IPS DF 6.9 (cell line): ENCODE data around the gene DCTN5.
"Not testable (repeated sequence)": the region's sequence is repeated elsewhere in the genome, so short reads cannot be mapped to it uniquely, and the experiment has no call there.

ENCODE experiments used
- DNase-seq: peaks from one replicate; pipeline ENCODE4 v3.0.0-alpha.2; 2013; ENCODE audit warnings: low read depth, low spot score
- H3K27ac ChIP-seq: one replicate; pipeline ENCODE4 v1.5.1; 2013; ENCODE audit warnings: low read length, control low read depth
- H3K27me3 ChIP-seq: 2 replicates; pipeline ENCODE4 v1.6.1; 2013; ENCODE audit warnings: mild to moderate bottlenecking, low read length; ENCODE audit not compliant: control insufficient read depth, insufficient read depth
- H3K36me3 ChIP-seq: 2 replicates; pipeline ENCODE4 v1.6.1; 2013; ENCODE audit warnings: low read length; ENCODE audit not compliant: control insufficient read depth, insufficient read depth
- H3K4me1 ChIP-seq: 2 replicates; pipeline ENCODE4 v1.6.1; 2013; ENCODE audit warnings: low read length; ENCODE audit not compliant: control insufficient read depth, insufficient read depth
- H3K4me3 ChIP-seq: 2 replicates; pipeline ENCODE4 v1.5.1; 2013; ENCODE audit warnings: mild to moderate bottlenecking, low read length
- H3K9me3 ChIP-seq: 2 replicates; pipeline ENCODE4 v1.6.1; 2013; ENCODE audit warnings: low read length, inconsistent platforms; ENCODE audit not compliant: control insufficient read depth, insufficient read depth
- WGBS: extraction: QIAGEN DNeasy Blood & Tissue Kit; methylation state at CpG from one replicate; pipeline ENCODE4 v1.1.7; 2013; ENCODE audit warnings: mixed read lengths, missing lambda C conversion rate; ENCODE audit not compliant: insufficient read length, insufficient coverage; 5-methylcytosine and 5-hydroxymethylcytosine counted together

DCTN5 gene

DNA sequence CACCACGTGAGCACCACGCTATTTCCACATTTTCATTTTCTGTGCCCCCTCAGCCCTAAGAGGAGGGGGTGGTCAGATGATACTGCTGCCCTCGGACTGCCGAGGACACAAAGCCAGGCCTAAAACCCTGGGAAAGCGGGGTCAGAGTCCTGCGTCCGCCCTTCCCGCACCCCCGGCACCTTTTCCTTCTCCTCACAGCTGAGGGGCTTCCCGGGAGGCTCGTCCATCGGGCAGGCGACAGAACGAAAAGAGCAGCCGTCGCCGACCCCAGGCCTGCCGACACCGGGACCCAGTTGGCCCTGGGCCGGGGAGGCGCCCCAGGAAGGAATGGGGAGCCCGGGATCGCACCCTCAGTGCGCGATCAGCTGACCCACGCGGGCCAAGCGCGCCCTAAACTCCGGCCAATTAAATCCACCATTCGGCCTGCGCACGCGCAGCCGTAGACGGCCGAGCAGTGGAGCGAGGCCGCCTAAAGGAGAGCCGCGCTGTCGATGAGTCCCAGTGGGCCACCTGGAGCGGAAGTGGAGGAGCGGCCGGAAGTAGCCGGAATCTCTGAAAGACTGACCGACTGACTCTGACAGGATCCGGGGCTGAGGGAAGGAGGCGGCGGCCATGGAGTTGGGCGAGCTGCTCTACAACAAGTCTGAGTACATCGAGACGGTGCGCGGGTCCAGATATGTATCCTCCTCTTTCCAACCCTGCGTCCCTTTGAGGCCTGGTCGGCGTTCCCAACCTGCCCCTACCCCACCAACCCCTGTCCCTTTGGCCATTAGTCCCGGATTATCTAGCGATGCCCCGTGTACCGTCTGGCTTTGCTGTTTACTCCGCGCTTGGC lies at the start of gene DCTN5, which contains the start of gene PALB2:
DCTN5 (plus strand) TSS at position 536 of the 835 bp plus-strand sequence; CDS start at position 613, 77 bp downstream.
PALB2 (minus strand) TSS at position 380 of the 835 bp plus-strand sequence; CDS start at position 227, 153 bp downstream.
- Histone ChIP-seq H3K4me1 (0 out of 2 replicates have a peak, but pooled peaks cover 2% of the 10 kb centered on the region), H3K36me3 (peaks cover 3% of the 10 kb centered on the region; the same call in 1 of the 2 replicates), H3K27ac (no peak within 1 kb of the TSS), H3K4me3 (peak within 1 kb of the TSS; percentile 86), H3K9me3 (no peaks in the 10 kb centered on the region), H3K27me3 (no peaks in the 10 kb centered on the region)
- peak; percentile 89 for DNase-seq
- no CpG with 5 or more reads among the region's 64 CpGs for WGBS

GRCh38 chr16:23594186-23594585 lies 47.1 kb upstream of the DCTN5 start:
- Histone ChIP-seq H3K4me1 (no peaks in the 10 kb centered on the region), H3K4me3 (no peak overlapping the region), H3K27me3 (no peaks in the 10 kb centered on the region), H3K36me3 (peaks cover 6% of the 10 kb centered on the region), H3K27ac (no peak overlapping the region), H3K9me3 (no peaks in the 10 kb centered on the region)
- no peak for DNase-seq
- WGBS: no CpG with 5 or more reads among the region's 12 CpGs

GRCh38 chr16:23595246-23595950 lies 45.9 kb upstream of the DCTN5 start:
- no CpG with 5 or more reads among the region's 34 CpGs for WGBS
- DNase-seq: no peak
- Histone ChIP-seq H3K27me3 (no peaks in the 10 kb centered on the region), H3K27ac (no peak overlapping the region), H3K4me1 (no peaks in the 10 kb centered on the region), H3K4me3 (peak overlapping the region; percentile 74), H3K9me3 (no peaks in the 10 kb centered on the region), H3K36me3 (peaks cover under 1% of the 10 kb centered on the region; the same call in 1 of the 2 replicates)

DNA sequence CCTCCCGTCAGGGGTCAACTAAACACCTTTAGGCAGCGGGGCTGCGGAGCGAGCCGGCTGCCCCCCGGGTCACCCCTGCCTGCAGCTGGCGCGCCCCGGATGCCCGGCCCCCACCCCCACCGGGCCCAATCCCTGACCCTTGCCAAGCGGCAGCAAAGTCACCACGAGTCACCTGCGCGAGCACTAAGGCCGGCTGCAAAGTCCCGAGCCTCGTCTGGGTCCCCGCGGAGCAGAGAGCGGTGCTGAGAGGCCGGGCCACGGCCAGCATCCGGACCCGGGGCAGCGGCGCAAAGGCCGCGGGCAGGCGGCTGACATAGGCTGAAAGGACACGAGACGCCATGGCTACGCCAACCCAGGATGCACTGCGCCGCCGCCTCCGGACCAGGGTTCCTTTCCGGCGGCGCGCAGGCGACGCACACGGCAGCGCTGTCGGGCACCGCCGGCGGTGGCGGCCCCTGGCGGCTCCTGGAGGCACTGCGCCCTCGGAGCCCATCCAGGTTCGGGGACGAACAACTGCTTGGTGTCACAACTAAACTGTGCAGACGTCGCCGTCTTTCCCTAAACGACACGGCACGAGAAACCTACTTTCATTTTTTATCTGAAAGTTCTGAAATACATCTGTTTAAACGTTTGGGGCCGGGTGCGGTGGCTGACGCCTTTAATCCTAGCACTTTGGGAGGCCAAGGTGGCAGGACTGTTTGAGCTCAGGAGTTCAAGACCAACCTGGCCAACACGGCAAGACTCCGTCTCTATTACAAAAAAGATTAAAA lies 45.1 kb upstream of the DCTN5 start, which contains the start of gene NDUFAB1:
NDUFAB1 (minus strand) TSS at position 366 of the 770 bp plus-strand sequence; CDS start at position 340, 26 bp downstream.
- peak within 1 kb of the TSS; percentile 74 for H3K4me3 ChIP-seq
- WGBS: no CpG with 5 or more reads among the region's 67 CpGs
- H3K36me3 ChIP-seq: no peaks in the 10 kb centered on the region

GRCh38 chr16:23597003-23597756 lies 44.1 kb upstream of the DCTN5 start:
- Histone ChIP-seq H3K4me1 (no peaks in the 10 kb centered on the region), H3K9me3 (no peaks in the 10 kb centered on the region), H3K36me3 (no peaks in the 10 kb centered on the region), H3K4me3 (no peak overlapping the region), H3K27ac (no peak overlapping the region), H3K27me3 (no peaks in the 10 kb centered on the region)
- no CpG with 5 or more reads among the region's 11 CpGs for WGBS
- peak; percentile 9 for DNase-seq

More for the DNA sequence above, 45.1 kb upstream of the DCTN5 start, which contains the start of gene NDUFAB1:
- peak; percentile 76 for DNase-seq
- no peak within 1 kb of the TSS for H3K27ac ChIP-seq
- H3K9me3 ChIP-seq: no peaks in the 10 kb centered on the region
- H3K27me3 ChIP-seq: no peaks in the 10 kb centered on the region
- H3K4me1 ChIP-seq: no peaks in the 10 kb centered on the region

GRCh38 chr16:23607726-23608125 lies 33.5 kb upstream of the DCTN5 start:
- Histone ChIP-seq H3K27me3 (no peaks in the 10 kb centered on the region), H3K9me3 (no peaks in the 10 kb centered on the region), H3K4me3 (no peak overlapping the region), H3K4me1 (no peaks in the 10 kb centered on the region), H3K36me3 (peaks cover 5% of the 10 kb centered on the region; the same call in 1 of the 2 replicates), H3K27ac (no peak overlapping the region)
- no CpG with 5 or more reads among the region's 6 CpGs for WGBS
- DNase-seq: no peak

- Histone ChIP-seq H3K4me1 (no peaks in the 10 kb centered on the region), H3K4me3 (no peak overlapping the region), H3K36me3 (peaks cover 5% of the 10 kb centered on the region; the same call in 1 of the 2 replicates), H3K9me3 (no peaks in the 10 kb centered on the region), H3K27ac (no peak overlapping the region), H3K27me3 (no peaks in the 10 kb centered on the region)
- DNase-seq: no peak
- no CpG with 5 or more reads among the region's 4 CpGs for WGBS
Measured at GRCh38 chr16:23608194-23608593, 33.1 kb upstream of the DCTN5 start.

DNA sequence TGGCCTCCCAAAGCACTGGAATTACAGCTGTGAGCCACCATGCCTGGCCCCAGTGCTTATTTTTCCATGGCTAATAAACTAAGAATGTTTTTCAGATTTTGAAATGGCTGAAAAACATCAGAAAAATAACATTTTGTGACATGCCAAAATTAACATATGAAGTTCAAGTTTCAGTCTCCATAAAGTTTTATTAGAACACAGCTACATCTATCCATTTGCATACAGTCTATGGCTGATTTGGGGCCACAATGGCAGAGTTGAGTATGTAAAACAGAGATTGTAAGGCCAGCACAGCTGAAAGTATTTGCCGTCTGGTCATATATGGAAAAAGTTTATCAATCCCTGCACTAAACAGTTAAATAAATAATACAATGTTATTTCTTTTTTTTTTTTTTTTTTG lies 31.3 kb upstream of the DCTN5 start:
- DNase-seq: no peak
- no peak overlapping the region for H3K27ac ChIP-seq
- H3K4me1 ChIP-seq: no peaks in the 10 kb centered on the region
- no peak overlapping the region for H3K4me3 ChIP-seq
- no peaks in the 10 kb centered on the region for H3K27me3 ChIP-seq
- WGBS: no CpG with 5 or more reads among the region's 1 CpG
- peaks cover 2% of the 10 kb centered on the region; the same call in 1 of the 2 replicates for H3K36me3 ChIP-seq
- H3K9me3 ChIP-seq: no peaks in the 10 kb centered on the region

DNA sequence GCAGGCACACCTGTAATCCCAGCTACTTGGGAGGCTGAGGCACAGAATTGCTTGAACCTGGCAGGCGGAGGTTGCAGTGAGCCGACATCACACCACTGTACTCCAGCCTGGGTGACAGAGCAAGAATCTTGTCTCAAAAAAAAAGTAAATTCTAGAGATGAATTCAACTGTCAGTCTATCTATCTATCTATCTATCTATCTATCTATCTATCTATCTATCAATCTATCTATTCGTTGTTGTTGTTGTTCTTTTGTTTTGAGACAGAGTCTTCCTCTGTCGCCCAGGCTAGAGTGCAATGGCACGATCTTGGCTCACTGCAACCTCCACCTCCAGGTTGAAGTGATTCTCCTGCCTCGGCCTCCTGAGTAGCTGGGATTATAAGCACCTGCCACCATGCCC lies 30.4 kb upstream of the DCTN5 start:
- H3K27me3 ChIP-seq, H3K9me3 ChIP-seq, H3K36me3 ChIP-seq, H3K4me1 ChIP-seq, DNase-seq, H3K4me3 ChIP-seq, H3K27ac ChIP-seq: not testable (repeated sequence)
- no CpG with 5 or more reads among the region's 6 CpGs for WGBS
